CD4-positive, alpha-beta T cell (primary cell): ENCODE measurements around the gene CFAP161. TPM values are rescaled to one million over a fixed set of nuclear protein-coding genes. Genes with fewer than 3 reads are reported as not detected.

Source experiments
- ATAC-seq: fragments of 200-7000 bp; cut with Tn5 transposase; one replicate; pipeline ENCODE4 v1.10.0; 2022; ENCODE audit warnings: mild to moderate bottlenecking; ENCODE audit not compliant: poor library complexity
- CTCF ChIA-PET: fragments of 350-600 bp; sonication (Branson Sonifier 250); formaldehyde crosslinking; loops from one replicate; lab custom pipeline; 2021; ENCODE audit warnings: antibody characterized with exemption, inconsistent platforms; lab: Charles Lee
- POLR2A ChIA-PET: fragments of 350-600 bp; sonication (Branson Sonifier 250); formaldehyde crosslinking; loops from one replicate; lab custom pipeline; 2021; ENCODE audit warnings: antibody characterized with exemption, inconsistent platforms; lab: Charles Lee
- DNase-seq, 14 experiments: peaks; one replicate each; pipeline ENCODE4 v3.0.0-alpha.2; 2013 to 2020; ENCODE audit warnings: mixed read lengths in 2 of 14
- H3K27ac ChIP-seq, 2 donors: one replicate each; pipeline versions ENCODE4 v1.5.1 to v1.7.0; 2013; ENCODE audit warnings: low read length in 2 of 2, low read depth in 1 of 2, mild to moderate bottlenecking in 1 of 2
- H3K27me3 ChIP-seq, 2 experiments: 1 replicate in 1 of 2; 2 replicates in 1 of 2; pipeline versions ENCODE4 v1.6.1 to v1.7.0; 2013; ENCODE audit warnings: low read length in 2 of 2, control low read depth in 1 of 2, mild to moderate bottlenecking in 1 of 2, moderate library complexity in 1 of 2; ENCODE audit not compliant: insufficient read depth in 2 of 2, control insufficient read depth in 1 of 2
- H3K36me3 ChIP-seq: one replicate; pipeline ENCODE4 v1.6.1; 2013; ENCODE audit warnings: low read length, control low read depth; ENCODE audit not compliant: insufficient read depth
- H3K4me1 ChIP-seq: one replicate; pipeline ENCODE4 v1.6.1; 2013; ENCODE audit warnings: low read length, control low read depth; ENCODE audit not compliant: insufficient read depth
- H3K4me3 ChIP-seq: one replicate; pipeline ENCODE4 v1.5.1; 2013; ENCODE audit warnings: mild to moderate bottlenecking, low read length, moderate library complexity
- H3K9me3 ChIP-seq, 2 experiments: 1 replicate in 1 of 2; 2 replicates in 1 of 2; pipeline versions ENCODE4 v1.6.1 to v1.7.0; 2013; ENCODE audit warnings: low read length in 2 of 2, mild to moderate bottlenecking in 2 of 2, control low read depth in 1 of 2, moderate library complexity in 1 of 2; ENCODE audit not compliant: control insufficient read depth in 1 of 2, insufficient read depth in 1 of 2
- H3K27ac Mint-ChIP-seq: one replicate; pipeline ENCODE4 v1.8.0; 2020; ENCODE audit warnings: mixed read lengths
- H3K27me3 Mint-ChIP-seq: one replicate; pipeline ENCODE4 v1.8.0; 2021; ENCODE audit warnings: mixed read lengths
- H3K36me3 Mint-ChIP-seq: one replicate; pipeline ENCODE4 v1.8.0; 2021; ENCODE audit warnings: low read depth, mixed read lengths
- H3K4me1 Mint-ChIP-seq: one replicate; pipeline ENCODE4 v1.8.0; 2021; ENCODE audit warnings: low read depth, mixed read lengths
- H3K4me3 Mint-ChIP-seq: one replicate; pipeline ENCODE4 v1.8.0; 2020; ENCODE audit warnings: mild to moderate bottlenecking, mixed read lengths
- H3K9me3 Mint-ChIP-seq: one replicate; pipeline ENCODE4 v1.8.0; 2020; ENCODE audit warnings: mixed read lengths
- intact Hi-C, 2 experiments: fragments of 100-400 bp; cut with DNase I in 1 of 2; cut with micrococcal nuclease in 1 of 2; formaldehyde crosslinking; loops; one replicate each; pipeline versions ENCODE4 v1.15.1 to v1.9.0; 2023 to 2025; cut with DNase I, micrococcal nuclease
- total RNA-seq, 174 experiments: library from RNA in 2 of 174; stranded (reverse) in 2 of 174; gene quantifications; one replicate each; pipeline ENCODE4 v1.2.3 and lab custom pipeline; 2021 to 2026
- TF ChIP-seq, protein P1 (sequence below): fragments of 200-600 bp; IDR thresholded peaks from one replicate; pipeline ENCODE4 v1.8.0; 2022; ENCODE audit warnings: antibody characterized with exemption, mild to moderate bottlenecking

CFAP161 gene
- total RNA-seq, 2 experiments from 2014 or later = not detected

DNA sequence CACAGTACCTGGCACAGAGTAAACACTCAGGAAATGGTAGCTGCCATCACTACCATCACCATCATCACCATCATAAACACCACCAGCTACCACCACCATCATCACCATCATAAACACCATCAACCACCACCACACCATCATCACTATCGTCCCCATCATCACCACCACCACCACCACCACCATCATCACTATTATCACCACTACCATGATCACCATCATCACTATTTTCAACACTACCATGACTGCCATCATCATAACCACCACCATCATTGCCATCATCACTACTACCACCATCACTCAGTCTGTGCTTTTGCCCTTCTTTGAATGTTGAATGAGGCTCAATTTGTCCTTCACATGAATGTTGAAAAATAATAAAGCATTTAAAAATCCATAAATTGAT, 41.4 kb downstream of the CFAP161 start:
- peaks cover 0 to 7% of the 10 kb centered on the region in 2 experiments for H3K27me3 ChIP-seq
- DNase-seq = no peak
- H3K27me3 Mint-ChIP-seq = peaks cover 20% of the 10 kb centered on the region
- H3K27ac ChIP-seq = no peak overlapping the region
- H3K4me1 ChIP-seq = no peaks in the 10 kb centered on the region
- no peaks in the 10 kb centered on the region for H3K9me3 Mint-ChIP-seq
- no peaks in the 10 kb centered on the region for H3K36me3 ChIP-seq
- no peak for ATAC-seq
- ChIA-PET CTCF (no interaction called here), POLR2A (no interaction called here)
- H3K4me3 ChIP-seq = no peak overlapping the region
- no peaks in the 10 kb centered on the region for H3K36me3 Mint-ChIP-seq
- intact Hi-C loops = no loop called here
- no peak overlapping the region for H3K27ac Mint-ChIP-seq
- H3K9me3 ChIP-seq = peaks cover 0 to 5% of the 10 kb centered on the region in 2 experiments
- TF ChIP-seq, protein P1, sequence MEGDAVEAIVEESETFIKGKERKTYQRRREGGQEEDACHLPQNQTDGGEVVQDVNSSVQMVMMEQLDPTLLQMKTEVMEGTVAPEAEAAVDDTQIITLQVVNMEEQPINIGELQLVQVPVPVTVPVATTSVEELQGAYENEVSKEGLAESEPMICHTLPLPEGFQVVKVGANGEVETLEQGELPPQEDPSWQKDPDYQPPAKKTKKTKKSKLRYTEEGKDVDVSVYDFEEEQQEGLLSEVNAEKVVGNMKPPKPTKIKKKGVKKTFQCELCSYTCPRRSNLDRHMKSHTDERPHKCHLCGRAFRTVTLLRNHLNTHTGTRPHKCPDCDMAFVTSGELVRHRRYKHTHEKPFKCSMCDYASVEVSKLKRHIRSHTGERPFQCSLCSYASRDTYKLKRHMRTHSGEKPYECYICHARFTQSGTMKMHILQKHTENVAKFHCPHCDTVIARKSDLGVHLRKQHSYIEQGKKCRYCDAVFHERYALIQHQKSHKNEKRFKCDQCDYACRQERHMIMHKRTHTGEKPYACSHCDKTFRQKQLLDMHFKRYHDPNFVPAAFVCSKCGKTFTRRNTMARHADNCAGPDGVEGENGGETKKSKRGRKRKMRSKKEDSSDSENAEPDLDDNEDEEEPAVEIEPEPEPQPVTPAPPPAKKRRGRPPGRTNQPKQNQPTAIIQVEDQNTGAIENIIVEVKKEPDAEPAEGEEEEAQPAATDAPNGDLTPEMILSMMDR = no peak
- H3K4me3 Mint-ChIP-seq = no peak overlapping the region
- no peaks in the 10 kb centered on the region for H3K4me1 Mint-ChIP-seq

GRCh38 chr15:81176291-81176893, 42.3 kb downstream of the CFAP161 start:
- ATAC-seq (no peak), DNase-seq (no peak)
- peaks cover 0 to 5% of the 10 kb centered on the region in 2 experiments for H3K9me3 ChIP-seq
- ChIA-PET POLR2A (no interaction called here), CTCF (no interaction called here)
- no peak overlapping the region for H3K27ac Mint-ChIP-seq
- peaks cover 20% of the 10 kb centered on the region for H3K27me3 Mint-ChIP-seq
- H3K9me3 Mint-ChIP-seq = no peaks in the 10 kb centered on the region
- H3K27ac ChIP-seq = no peak overlapping the region
- intact Hi-C loops = no loop called here
- H3K4me1 Mint-ChIP-seq = no peaks in the 10 kb centered on the region
- H3K4me3 Mint-ChIP-seq = no peak overlapping the region
- no peaks in the 10 kb centered on the region for H3K36me3 Mint-ChIP-seq
- H3K27me3 ChIP-seq = peaks cover 0 to 7% of the 10 kb centered on the region in 2 experiments
- no peaks in the 10 kb centered on the region for H3K36me3 ChIP-seq
- H3K4me1 ChIP-seq = no peaks in the 10 kb centered on the region
- TF ChIP-seq, protein P1 = no peak
- H3K4me3 ChIP-seq = no peak overlapping the region

DNA sequence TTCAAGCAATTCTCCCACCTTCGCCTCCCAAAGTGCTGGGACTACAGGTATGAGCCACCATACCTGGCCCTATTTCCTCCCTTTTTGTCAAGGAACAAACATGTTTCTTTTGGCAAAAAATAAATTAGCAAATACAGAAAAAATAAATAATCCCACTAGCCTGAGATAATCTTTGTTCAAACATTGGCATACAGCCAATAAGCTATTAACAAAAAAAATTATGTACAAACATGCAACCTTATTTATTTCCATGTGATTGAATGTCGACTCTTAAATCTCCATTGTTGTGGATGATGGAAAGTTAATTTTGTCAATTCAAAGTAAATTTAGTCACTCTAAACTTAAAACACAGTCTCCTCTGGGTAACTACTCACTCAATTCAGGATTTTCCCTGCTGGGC, 44.3 kb downstream of the CFAP161 start:
- CTCF ChIA-PET = no interaction called here
- Histone ChIP-seq H3K27ac (no peak overlapping the region), H3K4me1 (no peaks in the 10 kb centered on the region), H3K9me3 (peaks cover 0 to 5% of the 10 kb centered on the region in 2 experiments), H3K27me3 (peaks cover 5 to 8% of the 10 kb centered on the region in 2 experiments), H3K4me3 (no peak overlapping the region), H3K36me3 (no peaks in the 10 kb centered on the region)
- no peaks in the 10 kb centered on the region for H3K36me3 Mint-ChIP-seq
- no peak for ATAC-seq
- TF ChIP-seq, protein P1 = no peak
- no peak for DNase-seq
- POLR2A ChIA-PET = no interaction called here
- no peaks in the 10 kb centered on the region for H3K9me3 Mint-ChIP-seq
- no peak overlapping the region for H3K4me3 Mint-ChIP-seq
- H3K4me1 Mint-ChIP-seq = no peaks in the 10 kb centered on the region
- H3K27ac Mint-ChIP-seq = no peak overlapping the region
- peaks cover 30% of the 10 kb centered on the region for H3K27me3 Mint-ChIP-seq
- intact Hi-C loops = no loop called here
